ENCODE measurements around the gene FCRLA. TPM values are rescaled to one million over a fixed set of nuclear protein-coding genes. Genes with fewer than 3 reads are reported as not detected.

Gene FCRLA
- total and polyA plus RNA-seq, 2 donors (not counting 3 experiments of a cell fraction or from before 2014, with no cell fraction given): not detected

GRCh38 chr1:161676441-161676840 lies 30.6 kb upstream of the FCRLA start:
- CTCF ChIA-PET: no interaction called here

More at GRCh38 chr1:161676441-161676840, 30.6 kb upstream of the FCRLA start:
- Histone ChIP-seq H2AFZ (ENCODE audit: low read depth, low read length) (no peak overlapping the region), H3K9me1 (replicated peaks; ENCODE audit: control insufficient read depth, extremely low read depth, insufficient read depth, low read length) (no peaks in the 10 kb centered on the region), H4K20me1 (replicated peaks; ENCODE audit: control insufficient read depth, extremely low read depth, insufficient read depth, low read length) (no peaks in the 10 kb centered on the region), H3K9me3 (replicated peaks; ENCODE audit: control insufficient read depth, insufficient read depth, low read length) (no peaks in the 10 kb centered on the region), H3K36me3 (ENCODE audit: control insufficient read depth in 2 of 2, extremely low read depth in 1 of 2, insufficient read depth in 2 of 2, low read length in 2 of 2) (no peaks in the 10 kb centered on the region), H3K4me1 (ENCODE audit: control insufficient read depth, extremely low read depth, insufficient read depth, low read length) (no peaks in the 10 kb centered on the region), H3K79me2 (ENCODE audit: control insufficient read depth, insufficient read depth, low read length) (no peaks in the 10 kb centered on the region), H3K27me3 (ENCODE audit: control insufficient read depth in 2 of 2, insufficient read depth in 2 of 2, low read length in 2 of 2) (peaks cover 2 to 9% of the 10 kb centered on the region in 2 experiments), H3K4me3 (replicated peaks in 1 of 3; ENCODE audit: insufficient read depth in 1 of 3, low read depth in 1 of 3, low read length in 3 of 3) (no peak overlapping the region), H3K4me2 (ENCODE audit: insufficient read depth, low read length) (no peak overlapping the region), H3K27ac (ENCODE audit: insufficient read depth, low read depth, low read length) (no peak overlapping the region), H3K9ac (replicated peaks; ENCODE audit: extremely low read depth, insufficient read depth, low read length) (no peak overlapping the region)
- DNase-seq (ENCODE audit: low read depth, low spot score) (no peak), FAIRE-seq (no peak)
- intact Hi-C loops (cut with micrococcal nuclease) (no loop called here), dilution Hi-C loops (cut with MboI; ENCODE audit: extremely low pct_ligation_motif_present, low sequenced_read_pairs) (no loop called here)
- TF ChIP-seq POLR2AphosphoS5 (IDR thresholded peaks at IDR 0.05; ENCODE audit: insufficient read depth, low read depth, low read length): no peak
- TF ChIP-seq MYC (IDR thresholded peaks at IDR 0.05; ENCODE audit: low read depth, low read length): no peak
- TF ChIP-seq FOS (IDR thresholded peaks at IDR 0.05; ENCODE audit: borderline replicate concordance, insufficient read depth, low read length): no peak
- no peak for TF ChIP-seq GATA2 (IDR thresholded peaks at IDR 0.05; ENCODE audit: insufficient read depth, insufficient read length, low read depth, low read length)
- TF ChIP-seq CTCF (IDR thresholded peaks at IDR 0.05; ENCODE audit: extremely low read depth in 1 of 2, insufficient read depth in 1 of 2, low read depth in 1 of 2, low read length in 2 of 2): no peak
- TF ChIP-seq EZH2 (IDR thresholded peaks at IDR 0.05; ENCODE audit: borderline replicate concordance, low read depth, low read length, severe bottlenecking): no peak
- no peak for TF ChIP-seq POLR2A (IDR thresholded peaks at IDR 0.05; ENCODE audit: low read depth, low read length)
- no peak for TF ChIP-seq JUN (IDR thresholded peaks at IDR 0.05; ENCODE audit: borderline replicate concordance, insufficient read depth, insufficient read length, low read depth)
- TF ChIP-seq, protein P1, sequence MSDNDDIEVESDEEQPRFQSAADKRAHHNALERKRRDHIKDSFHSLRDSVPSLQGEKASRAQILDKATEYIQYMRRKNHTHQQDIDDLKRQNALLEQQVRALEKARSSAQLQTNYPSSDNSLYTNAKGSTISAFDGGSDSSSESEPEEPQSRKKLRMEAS (IDR thresholded peaks at IDR 0.05; ENCODE audit: insufficient read depth, insufficient read length): no peak
- POLR2A ChIA-PET: no interaction called here
- BruUV-seq (replicated peaks): no TSS peak

Data from endothelial cell of umbilical vein (primary cell).